Measurements from ENCODE around the gene FRAT1.
"Not testable (repeated sequence)": the region's sequence is repeated elsewhere in the genome, so short reads cannot be mapped to it uniquely, and the experiment has no call there.

The FRAT1 gene, protein sequence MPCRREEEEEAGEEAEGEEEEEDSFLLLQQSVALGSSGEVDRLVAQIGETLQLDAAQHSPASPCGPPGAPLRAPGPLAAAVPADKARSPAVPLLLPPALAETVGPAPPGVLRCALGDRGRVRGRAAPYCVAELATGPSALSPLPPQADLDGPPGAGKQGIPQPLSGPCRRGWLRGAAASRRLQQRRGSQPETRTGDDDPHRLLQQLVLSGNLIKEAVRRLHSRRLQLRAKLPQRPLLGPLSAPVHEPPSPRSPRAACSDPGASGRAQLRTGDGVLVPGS

DNA sequence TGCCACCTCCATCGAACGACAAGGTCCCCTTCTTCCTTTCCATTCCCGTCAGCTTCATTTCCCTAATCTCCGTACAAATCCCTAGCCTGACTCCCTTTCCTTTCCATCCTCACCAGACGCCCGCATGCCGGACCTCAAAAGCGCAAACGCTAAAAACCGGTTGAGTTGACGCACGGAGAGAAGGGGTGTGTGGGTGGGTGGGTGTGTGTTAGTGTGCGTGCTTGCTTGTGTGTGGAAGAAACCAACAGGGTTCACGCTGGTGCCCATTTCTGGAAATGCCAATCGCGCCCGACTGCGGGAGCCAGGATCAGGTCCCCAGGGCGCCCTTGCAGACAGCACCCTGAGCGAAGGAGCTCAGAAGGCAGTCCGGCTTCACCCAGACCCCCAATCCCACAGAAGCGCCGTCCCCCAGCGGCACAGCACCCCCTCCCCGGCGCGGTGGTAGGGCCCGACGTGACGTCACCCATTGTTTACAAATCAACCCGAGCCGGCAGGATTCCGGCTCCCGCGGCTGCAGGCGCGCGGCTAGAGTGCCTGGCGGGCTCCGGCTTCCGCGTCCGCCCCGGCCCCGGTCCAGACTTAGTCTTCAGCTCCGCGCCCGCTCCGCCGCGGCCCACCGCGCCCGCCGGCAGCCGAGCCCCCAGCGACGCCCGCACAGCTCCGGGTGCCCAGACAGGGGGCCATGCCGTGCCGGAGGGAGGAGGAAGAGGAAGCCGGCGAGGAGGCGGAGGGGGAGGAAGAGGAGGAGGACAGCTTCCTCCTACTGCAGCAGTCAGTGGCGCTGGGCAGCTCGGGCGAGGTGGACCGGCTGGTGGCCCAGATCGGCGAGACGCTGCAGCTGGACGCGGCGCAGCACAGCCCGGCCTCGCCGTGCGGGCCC is at the start of gene FRAT1:
Gene FRAT1 (plus strand): TSS at position 500 of the 880 bp plus-strand sequence. CDS start 183 bp downstream, at position 683.
- DNase-seq (ENCODE audit: low read depth): peak; percentile 75

DNA sequence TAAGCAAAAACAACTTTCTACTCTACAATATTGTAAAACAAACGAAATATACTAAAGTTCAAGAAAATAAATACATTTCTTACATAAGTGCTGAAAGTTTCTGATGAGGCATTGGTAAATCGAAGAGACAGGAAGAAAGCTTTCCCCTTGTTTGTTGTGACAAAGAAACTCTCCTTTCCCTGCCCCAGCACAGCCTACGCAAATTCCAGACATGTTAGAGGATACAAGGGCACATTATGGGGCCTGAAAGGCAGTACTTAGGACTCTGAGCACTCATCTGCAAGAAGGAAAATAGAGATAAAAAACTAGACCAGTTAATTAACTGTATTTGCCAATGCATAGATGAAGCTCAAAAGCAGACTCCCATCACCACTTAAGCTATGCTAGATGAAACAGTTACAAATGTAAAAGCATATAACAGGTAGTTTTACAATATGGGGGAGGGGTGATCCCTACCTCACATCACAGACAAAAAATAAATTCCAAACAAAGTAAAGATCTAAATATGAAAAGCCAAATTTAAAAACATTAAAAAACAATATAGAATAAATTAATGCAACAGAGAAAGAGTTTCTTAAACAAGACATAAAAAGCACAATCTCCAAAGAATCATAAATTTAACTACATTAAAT is 48.4 kb upstream of the FRAT1 start:
- no peak for DNase-seq (ENCODE audit: low read depth)

DNA sequence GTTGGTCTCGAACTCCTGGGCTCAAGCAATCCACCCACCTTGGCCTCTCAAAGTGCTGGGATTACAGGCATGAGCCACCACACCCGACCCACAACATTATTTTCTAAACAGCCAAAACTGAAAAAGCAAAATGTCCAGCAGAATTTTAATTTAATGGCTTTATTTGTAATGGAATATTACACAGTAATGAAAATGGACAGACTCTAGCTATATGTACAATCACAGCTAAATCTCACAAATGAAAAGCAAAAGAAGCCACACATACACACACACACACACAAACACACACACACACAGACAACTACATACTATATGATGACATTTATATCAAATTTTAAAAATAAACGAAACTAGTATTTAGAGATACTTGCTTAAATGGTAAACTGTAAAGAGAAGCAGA is 45.4 kb upstream of the FRAT1 start:
- no peak for DNase-seq (ENCODE audit: low read depth)

DNA sequence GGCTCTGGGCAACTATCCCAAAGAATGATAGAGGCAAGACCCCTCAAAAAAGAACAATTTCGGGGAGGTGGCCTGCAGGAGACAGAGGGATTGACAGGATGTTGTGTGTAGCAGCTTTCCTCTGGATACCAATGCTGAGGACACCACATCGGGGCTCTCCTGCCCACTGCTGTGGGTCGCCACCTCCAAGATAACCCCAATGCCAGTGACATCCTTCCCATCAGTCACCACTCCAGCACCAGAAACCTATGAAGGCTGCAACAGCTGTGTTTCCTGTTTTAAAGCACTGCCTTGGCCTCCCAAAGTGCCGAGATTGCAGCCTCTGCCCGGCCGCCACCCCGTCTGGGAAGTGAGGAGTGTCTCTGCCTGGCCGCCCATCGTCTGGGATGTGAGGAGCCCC is 44.2 kb upstream of the FRAT1 start:
- DNase-seq (ENCODE audit: low read depth): no peak

DNA sequence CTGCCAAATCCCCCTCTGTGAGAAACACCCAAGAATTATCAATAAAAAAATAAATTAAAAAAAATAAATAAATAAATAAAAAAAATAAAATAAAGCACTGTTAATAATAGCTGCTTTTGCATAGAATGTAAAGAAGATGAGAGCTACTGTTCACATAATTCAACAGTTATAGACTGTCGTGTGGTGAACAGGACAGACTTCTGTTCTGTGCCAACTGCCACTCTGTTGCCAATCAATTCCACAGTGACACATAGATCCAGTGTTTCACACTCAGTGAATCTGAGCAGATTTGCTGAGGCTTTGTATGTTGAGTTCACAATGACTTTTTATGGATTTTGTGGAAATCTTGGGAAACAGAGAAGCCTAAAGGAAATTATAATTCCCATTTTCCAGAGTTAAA is 41.5 kb upstream of the FRAT1 start:
- no peak for DNase-seq (ENCODE audit: low read depth)

DNA sequence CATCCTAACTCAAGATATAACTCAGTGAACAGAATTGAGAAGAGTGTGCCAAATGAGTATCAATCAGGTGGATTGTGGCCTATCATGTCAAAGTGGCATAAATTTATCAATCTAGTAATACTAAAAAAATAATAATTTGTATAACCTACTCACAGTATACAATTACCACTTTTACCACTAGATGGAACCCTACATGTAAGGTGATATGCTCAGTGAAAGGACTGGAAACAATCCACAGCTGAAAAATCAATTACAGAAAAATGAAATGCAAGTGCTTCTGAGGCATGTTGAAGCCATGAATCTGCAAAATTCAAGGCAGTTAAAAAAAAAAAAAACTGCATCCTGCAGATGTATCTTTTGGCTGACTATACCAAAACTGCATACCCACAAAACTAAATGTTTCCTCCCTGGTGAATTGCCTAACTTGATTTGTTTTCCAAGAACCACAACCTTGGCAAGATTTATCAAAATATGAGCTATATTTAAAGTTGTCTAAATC is 40.5 kb upstream of the FRAT1 start:
- peak; percentile 94 for DNase-seq (ENCODE audit: low read depth)

DNA sequence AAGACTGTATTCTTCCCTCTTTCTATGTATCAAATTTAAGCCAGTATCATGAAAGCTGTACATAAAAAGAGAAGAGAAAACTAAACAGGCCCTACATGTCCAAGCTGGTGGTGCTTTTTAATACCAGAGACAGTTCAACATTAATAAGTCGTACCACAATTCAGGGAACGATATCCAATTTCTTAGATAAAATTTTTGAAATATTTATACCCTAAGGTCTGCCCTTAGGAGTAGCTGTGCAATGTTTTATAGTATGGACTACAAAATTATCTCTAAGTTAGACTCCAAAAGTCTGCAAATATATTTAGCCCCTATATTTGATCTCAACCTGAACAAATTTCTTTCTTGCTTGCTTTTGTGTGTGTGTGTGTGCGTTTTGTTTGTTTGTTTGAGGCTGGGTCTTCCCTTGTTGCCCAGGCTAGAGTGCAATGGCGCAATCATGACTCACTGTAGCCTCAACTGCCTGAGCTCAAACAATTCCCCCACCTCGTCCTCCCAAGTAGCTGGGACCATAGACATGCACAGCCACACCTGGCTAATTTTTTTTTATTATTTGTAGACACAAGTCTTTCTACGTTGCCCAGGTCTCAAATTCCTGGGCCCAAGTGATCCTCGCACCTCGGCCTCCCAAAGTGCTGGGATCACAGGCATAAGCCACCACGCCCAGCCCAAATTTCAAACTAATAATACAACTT is 39.8 kb upstream of the FRAT1 start:
- peak; percentile 27 for DNase-seq (ENCODE audit: low read depth)

DNA sequence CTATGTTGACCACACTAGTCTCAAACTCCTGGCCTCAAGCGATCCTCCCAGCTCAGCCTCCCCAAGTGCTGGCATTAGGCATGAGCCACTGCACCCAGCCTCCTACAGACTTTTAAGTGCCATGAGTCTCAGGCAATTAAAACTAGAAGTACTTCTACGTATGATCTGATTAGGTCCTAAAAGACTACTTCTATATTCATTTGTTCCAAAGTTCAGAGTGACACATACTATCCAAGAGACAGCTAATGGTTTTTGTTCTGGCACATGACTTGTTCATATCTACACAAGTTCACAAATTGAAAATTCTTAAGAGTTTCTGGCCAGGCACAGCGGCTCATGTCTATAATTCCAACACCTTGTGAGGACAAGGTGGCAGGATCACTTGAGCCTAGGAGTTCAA is 38.3 kb upstream of the FRAT1 start:
- DNase-seq (ENCODE audit: low read depth): no peak

DNA sequence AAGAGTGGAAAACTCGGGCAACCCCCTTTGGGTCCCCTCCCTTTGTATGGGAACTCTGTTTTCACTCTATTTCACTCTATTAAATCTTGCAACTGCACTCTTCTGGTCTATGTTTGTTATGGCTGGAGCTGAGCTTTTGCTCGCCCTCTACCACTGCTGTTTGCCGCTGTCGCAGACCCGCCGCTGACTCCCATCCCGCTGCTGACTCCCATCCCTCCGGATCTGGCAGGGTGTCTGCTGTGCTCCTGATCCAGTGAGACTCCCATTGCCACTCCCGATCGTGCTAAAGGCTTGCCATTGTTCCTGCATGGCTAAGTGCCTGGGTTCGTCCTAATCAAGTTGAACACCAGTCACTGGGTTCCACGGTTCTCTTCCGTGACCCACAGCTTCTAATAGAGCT is 29.0 kb upstream of the FRAT1 start:
- not testable (repeated sequence) for DNase-seq (ENCODE audit: low read depth)

DNA sequence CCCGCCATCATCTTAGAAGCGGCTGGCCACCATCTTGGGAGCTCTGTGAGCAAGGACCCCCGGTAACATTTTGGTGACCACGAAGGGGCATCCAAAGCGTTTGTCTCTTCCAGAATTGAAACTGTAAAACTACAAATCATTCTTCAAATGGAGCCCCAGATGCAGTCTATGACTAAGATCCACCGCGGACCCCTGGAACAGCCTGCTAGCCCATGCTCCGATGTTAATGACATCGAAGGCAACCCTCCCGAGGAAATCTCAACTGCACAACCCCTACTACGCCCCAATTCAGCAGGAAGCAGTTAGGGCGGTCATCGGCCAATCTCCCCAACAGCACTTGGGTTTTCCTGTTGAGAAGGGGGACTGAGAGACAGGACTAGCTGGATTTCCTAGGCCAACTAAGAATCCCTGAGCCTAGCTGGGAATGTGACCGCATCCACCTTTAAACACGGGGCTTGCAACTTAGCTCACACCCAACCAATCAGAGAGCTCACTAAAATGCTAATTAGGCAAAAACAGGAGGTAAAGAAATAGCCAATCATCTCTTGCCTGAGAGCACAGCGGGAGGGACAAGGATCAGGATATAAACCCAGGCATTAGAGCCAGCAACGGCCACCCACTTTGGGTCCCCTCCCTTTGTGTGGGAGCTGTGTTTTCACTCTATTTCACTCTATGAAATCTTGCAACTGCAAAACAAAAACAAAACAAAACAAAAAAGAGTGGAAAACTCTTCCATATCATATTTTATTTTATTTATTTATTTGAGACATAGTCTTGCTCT is 28.3 kb upstream of the FRAT1 start:
- not testable (repeated sequence) for DNase-seq (ENCODE audit: low read depth)

DNA sequence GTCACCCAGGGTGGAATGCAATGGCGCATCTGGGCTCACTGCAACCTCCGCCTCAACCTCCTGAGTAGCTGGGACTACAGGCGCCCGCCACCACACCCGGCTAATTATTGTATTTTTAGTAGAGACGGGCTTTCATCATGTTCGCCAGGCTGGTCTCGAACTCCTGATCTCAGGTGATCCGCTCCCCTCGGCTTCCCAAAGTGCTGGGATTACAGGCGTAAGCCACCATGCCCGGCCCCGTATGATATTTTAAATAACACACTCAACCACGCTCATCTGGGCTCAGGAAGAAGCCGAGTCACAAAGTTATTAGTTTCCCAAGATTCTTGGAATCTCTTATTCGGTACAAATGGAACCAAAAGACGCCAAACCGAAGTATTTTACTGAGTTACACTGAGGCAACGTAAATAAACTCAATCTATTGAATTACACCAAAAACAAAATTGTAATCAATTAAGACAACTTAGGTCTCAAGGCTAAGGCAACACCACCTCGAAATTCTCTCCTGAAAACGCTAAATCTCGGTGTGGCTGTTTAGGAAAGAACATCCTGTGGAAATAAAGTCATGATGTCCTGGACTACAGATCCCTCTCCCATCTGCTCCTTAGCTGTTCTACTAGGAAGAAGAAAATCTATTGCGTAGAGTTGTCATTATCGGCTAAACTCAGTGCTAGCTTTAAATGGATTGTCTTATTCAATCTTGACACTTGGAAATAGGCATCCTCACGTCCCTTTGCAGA is 27.5 kb upstream of the FRAT1 start:
- peak; percentile 6 for DNase-seq (ENCODE audit: low read depth)

DNA sequence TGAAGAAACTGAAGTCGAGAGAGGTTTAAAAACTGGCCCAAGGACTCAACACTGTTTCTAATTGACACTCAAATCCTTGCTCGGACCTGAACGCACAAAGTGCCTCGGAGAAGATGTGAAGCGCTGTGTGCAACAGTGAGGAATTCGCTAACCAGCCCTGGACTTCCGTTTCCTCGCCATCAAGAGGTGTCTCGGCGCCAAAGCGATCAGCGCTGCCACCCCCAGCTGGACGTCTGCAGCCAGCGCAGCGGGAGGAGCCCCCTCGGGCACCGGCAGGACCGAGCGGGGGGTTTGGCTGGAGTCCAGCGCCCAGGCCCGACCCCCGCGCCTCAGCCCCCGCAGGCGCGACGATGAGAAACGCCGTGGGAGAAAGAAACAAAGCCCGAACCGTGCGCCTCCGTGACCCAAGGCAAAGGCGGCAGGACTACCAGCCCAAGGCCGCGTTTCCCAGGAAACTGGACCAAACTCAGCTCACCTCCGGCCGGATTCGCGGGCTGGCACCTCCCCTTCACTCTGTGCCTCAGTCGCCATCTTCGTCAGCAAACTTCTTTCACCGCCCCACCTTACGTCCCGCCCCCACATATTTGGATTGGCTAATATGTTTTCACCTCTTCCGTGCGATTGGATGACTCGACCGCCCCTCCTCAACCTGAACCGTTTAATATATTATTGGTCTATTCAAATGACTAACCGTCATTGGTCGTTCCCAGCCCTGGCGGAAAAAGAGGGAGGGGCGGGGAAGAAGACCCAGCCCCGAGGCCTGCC is 26.8 kb upstream of the FRAT1 start, which contains the start of gene ARHGAP19:
Gene ARHGAP19 (minus strand): TSS at position 541 of the 765 bp plus-strand sequence. CDS start 10 bp downstream, at position 531.
- DNase-seq (ENCODE audit: low read depth): peak; percentile 97

DNA sequence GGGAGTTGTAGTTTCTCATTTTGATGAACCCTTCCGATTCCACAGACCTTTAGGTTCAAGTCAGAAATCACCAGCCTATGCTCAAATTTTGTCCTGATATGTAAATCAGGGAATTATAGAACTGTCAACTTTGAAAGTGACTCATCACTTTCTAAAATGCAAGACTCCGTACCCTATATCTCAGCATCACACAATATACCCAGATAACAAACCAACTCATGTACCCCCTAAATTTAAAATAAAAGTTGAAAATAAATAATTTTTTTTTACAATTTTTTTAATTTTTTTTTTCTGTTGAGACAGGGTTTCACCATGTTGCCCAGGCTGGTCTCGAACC is 26.2 kb upstream of the FRAT1 start:
- no peak for DNase-seq (ENCODE audit: low read depth)

DNA sequence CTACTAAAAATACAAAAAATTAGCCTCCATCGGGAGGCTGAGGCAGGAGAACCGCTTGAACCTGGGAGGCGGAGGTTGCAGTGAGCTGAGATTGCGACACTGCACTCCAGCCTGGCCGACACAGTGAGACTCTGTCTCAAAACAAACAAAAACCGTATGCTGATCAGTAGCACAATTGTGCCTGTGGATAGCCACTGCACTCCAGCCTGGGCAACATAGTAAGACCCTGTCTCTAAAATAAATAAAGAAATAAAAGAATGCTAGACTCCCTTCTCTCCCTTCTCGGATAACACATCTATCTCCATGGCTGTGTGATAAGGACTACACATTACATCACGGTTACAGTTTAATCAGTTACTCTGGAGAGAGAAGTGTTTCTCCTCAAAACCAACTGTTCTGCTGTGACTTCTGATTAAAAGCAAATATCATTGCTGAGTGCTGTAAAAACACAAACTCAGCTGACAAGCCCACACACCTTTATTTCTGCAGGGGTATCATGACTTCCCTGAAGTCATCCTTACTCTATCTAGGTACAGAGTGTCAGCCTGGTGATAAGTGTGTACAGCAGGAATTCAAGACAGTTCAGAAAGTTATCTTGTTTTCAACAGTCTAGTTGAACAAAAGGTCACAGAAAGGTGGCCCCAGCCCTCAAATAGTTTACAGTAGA is 21.4 kb upstream of the FRAT1 start:
- DNase-seq (ENCODE audit: low read depth): no peak

DNA sequence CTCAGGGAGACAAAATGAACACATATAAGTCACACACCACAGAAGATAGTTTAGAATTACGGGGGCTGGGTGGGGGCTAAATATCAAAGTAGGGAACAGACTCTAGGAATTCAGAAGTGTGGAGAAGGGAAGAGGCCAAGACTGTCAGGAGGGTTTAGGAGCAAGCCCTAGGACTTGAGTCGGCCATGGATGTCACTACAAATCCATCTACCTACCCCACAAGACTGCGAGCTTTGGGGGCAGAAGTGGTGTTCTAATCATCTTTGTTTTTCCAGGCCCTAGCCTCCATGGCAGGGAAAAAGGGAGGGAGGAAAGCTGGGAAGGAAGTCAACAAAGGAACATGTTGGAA is 20.9 kb upstream of the FRAT1 start:
- DNase-seq (ENCODE audit: low read depth): no peak

DNA sequence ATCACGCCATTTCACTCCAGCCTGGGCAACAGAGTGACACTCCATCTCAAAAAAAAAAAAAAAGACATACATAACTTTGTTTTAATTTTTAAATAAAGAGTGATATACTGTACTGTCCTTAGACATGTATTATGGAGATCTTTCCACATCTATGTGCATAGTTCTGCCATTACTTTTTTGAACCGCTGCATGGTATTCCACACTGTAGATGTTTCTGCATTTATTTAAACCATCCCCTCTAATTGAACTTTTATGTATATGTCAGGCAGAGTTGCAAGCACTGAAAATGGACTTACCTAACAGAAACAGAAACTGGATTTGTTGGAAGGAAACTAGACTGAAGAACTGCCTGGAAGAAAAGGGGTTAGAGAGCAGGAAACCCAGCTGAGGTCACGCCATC is 18.1 kb upstream of the FRAT1 start:
- DNase-seq (ENCODE audit: low read depth): no peak

DNA sequence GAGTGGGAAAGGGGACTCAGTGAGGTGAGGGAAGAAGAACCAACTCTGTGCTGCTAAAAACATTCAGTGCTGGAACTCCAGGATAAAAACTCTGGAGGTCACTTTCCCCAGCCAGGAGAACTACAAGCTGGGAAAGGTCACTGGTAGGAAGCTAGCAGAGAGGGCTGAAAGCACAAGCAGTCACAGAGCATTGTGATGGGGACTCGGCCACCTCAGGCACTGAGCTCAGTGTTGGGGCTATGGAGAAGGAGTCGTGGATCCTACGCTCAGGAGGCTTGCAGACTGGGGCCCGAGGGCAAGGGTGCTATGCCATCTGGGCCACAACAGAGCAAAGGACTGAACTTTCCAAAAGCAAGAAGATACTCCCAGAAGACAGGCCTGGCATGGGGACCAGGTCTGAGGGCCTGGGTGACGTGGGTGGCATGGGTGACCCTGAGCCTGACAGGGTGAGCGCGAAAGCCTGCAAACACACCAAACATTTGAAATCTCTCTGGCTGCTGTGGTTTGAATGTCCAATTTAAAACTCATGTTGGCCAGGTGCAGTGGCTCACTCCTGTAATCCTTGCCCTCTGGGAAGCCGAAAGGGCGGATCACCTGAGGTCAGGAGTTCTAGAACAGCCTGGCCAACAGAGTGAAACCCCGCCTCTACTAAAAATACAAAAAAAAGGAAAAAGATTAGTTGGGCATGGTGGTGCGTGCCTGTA is 16.8 kb upstream of the FRAT1 start:
- DNase-seq (ENCODE audit: low read depth): no peak

DNA sequence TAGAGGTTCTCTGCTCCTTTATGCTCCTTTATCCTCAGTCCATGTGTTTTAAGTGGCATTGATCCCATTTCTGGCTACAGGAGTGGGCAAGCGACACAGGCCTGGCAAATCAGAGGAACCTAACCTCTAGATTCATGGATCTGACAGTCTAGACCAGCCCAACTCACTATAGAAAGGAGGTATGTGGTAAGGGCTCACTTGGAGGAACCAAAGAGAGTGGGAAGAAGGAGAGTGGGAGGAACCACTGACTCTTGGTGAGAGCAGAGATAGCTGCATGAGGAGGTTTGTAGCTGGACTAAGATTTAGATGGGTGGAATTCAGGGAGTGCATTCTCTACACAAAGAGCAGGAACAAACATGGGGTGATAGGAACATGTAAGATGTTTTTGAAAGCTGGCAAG is 11.6 kb upstream of the FRAT1 start:
- DNase-seq (ENCODE audit: low read depth): no peak

Data from fibroblast of the conjunctiva (primary cell).